CD4-positive, alpha-beta T cell treated with Interleukin-1 beta for 1 hour (primary cell): Measurements from ENCODE around the gene INTS13.
"Not testable (repeated sequence)": the region's sequence is repeated elsewhere in the genome, so short reads cannot be mapped to it uniquely, and the experiment has no call there.

ENCODE experiments used
- DNase-seq, 2 donors: peaks; one replicate each; pipeline ENCODE4 v3.0.0-alpha.2; 2020 to 2022

Gene INTS13, protein sequence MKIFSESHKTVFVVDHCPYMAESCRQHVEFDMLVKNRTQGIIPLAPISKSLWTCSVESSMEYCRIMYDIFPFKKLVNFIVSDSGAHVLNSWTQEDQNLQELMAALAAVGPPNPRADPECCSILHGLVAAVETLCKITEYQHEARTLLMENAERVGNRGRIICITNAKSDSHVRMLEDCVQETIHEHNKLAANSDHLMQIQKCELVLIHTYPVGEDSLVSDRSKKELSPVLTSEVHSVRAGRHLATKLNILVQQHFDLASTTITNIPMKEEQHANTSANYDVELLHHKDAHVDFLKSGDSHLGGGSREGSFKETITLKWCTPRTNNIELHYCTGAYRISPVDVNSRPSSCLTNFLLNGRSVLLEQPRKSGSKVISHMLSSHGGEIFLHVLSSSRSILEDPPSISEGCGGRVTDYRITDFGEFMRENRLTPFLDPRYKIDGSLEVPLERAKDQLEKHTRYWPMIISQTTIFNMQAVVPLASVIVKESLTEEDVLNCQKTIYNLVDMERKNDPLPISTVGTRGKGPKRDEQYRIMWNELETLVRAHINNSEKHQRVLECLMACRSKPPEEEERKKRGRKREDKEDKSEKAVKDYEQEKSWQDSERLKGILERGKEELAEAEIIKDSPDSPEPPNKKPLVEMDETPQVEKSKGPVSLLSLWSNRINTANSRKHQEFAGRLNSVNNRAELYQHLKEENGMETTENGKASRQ

DNA sequence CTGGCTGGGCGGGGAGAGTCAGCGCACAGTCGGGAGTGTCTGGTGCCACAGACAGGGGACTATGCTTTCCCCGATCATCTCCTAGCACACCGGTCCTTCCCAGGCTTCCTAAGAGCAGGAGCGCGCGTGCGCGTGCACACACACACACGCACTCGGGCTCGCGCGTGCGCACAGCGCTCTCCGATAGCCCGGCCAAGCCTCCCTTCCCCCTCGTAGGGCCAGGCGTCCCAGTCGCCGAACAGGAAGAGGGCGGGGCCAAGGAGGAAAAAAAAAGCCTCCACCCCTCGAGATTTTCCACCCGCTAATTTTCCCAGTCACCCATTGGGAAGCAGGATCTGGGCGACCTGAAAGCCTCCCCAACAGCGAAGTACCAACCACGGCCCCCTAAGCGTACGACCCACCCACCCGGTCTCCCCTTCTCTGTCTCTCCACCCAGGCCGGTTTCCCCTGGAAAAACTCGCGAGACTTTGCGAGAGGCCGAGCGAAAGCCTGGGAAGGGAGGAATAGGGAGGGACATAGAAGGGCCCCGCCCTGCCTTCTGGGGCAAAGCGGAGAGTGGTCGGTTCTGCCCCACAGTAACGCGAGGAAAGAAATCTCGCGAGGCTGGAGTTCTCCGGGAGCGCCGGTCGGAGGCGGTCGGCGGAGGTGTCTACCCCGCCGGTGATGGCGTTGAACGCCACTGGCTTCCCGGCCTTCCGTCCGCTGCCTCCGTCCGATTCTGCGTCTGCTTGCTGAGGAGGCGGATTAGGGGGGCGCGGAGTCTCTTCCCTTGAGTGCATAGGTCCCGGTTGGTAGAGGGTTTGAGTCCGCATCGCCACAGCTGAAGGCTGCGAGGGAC lies at the start of gene INTS13, which contains the start of gene FGFR1OP2:
Gene INTS13 (minus strand): TSS at position 119 of the 838 bp plus-strand sequence. CDS start 1,178 bp downstream, outside the sequence.
Gene FGFR1OP2 (plus strand): TSS at position 608 of the 838 bp plus-strand sequence. CDS start 15,689 bp downstream, outside the sequence.
- DNase-seq, result peak; percentile 98

DNA sequence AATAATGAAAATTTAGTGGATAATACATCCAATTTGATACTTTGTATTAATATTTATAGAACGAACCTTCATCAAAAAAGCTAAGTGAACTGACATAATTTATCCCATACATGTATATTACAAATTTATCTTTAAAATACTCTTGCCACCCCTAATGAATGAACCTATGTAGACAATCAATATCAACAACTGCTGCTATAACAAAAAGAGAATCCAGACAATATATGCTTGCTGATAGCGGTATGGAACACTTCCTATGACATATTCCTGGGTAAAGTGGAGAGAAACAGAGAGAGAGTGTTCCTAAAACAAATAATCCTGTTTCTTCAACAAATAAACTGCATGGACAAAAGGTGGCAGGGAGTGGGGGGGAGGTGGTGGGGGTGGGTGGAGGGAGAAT lies 45.1 kb upstream of the INTS13 start:
- DNase-seq, result no peak

DNA sequence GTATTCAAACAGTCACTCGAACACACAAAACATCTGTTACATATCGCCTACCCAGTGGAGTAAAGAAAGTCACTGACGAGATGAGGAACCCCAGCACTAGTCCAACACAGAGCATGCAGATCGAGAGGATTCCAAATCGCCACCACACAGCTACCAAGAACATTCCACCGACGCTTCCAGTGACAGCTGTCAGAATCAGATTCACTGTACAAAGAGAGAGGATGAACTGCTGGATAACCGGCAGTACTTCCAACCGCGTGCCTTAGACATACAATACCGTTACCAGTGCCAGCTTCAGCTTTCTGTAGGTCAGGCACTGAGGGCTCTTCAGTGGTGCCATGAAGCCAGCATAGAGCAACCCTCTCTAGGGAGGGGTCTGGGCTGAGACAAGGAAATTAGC lies 42.0 kb upstream of the INTS13 start:
- no peak for DNase-seq

DNA sequence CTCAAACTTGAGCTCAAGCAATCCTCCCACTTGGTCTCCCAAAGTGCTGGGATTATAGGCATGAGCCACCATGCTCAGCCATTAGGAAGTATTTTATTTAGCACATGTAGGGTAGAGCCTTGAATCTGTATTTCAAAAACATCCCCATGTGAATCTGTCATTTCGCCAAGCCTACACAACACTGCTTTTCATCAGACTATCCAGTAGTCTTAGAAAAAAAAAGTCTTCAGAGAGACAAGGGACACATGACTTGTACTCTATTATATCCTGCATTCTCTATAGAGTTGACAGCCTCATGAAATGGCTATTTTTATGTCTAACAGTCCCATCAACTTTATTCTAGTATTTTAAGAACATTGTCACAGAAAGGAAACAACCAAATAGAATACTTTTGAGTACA lies 41.0 kb upstream of the INTS13 start:
- DNase-seq, result no peak

DNA sequence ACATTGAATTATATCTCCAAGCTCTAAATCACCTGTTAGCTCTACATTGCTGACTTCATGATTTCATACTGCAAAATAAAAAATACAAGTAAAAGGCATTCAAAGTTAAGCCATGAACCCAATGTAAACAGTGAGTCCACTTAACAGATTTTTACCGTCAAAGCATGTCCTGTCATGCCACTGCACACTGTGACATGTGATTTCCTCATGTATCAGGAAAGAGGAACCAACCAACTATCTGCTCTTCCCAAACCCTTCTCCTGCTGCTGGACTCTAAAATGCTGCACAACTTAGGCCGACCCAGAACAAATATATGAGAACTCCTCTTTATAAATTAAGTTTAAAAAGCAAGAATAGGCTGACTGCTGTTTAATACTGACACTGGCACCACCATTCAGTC lies 38.9 kb upstream of the INTS13 start:
- DNase-seq, result no peak

DNA sequence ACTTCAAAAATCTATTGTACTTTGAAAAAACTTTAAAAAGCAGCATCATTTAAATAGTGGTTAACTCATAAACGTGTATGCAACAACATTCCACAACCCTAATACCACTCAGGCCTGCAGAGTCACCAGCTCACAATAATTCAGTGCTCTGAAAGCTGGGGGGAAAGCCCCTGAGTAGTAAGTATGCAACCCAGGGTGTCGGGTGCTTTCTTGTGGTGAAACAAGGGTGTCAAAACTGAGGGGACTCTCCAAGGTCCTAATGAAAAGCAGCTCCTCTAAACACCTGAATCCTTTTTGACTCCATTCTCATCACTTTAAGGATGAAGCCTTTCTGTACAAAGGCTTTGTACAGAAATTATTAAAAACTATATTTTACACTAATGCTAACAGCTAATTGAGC lies 34.2 kb upstream of the INTS13 start:
- DNase-seq, result peak; percentile 46 to 69

DNA sequence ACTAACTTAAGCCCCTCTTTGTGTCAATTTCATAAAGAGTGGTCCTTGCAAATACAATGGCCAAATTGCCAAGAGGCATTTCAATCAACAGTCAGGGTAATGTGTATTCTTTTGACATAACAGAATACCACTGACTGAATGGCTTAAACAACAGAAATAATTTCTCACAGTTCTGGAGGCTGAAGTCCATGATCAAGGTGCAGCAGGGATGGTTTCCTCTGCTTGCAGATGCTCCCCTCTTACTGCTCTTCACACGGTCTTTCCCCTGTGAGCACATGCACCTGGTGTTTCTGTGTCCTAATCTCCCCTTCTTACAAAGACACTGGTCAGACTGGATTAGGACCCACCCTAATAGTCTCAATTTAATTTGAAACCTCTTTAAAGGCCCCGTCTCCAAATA lies 32.4 kb upstream of the INTS13 start:
- no peak for DNase-seq

DNA sequence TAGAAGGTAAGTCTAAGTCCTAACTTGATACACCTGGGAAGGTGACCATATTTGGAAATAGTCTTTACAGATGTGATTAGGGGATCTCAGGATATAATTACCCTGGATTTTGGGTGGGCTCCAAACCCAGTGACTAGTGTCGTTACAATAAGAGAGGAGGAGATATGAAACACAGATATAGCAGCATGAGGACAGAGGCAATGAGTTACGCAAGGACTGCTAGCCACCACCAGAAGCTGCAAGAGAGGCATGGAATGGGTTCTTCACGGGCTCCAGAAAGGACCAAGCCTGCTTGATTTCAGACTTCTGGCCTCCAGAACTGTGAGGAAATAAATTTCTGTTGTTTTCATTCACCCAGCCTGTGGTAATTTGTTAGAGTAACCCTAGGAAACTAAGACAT lies 29.1 kb upstream of the INTS13 start:
- DNase-seq, result no peak

DNA sequence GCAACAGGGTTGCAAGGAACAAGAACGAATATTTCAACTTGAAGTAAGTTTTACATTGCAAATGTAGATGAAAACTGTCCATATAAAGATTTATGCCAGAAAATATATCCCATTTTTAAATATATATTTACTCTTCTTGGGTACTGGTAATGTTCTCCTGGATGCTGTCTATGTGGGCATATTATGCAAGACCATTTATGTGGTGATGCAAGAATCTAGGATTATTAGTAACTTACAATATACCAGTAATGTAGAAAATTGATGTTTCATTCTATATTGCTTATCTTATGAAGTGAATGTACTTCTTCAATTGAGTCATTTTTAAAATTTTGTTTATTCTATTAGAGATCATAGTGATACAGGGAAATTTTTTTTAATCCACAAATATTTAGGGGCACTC lies 25.6 kb upstream of the INTS13 start:
- DNase-seq, result no peak

DNA sequence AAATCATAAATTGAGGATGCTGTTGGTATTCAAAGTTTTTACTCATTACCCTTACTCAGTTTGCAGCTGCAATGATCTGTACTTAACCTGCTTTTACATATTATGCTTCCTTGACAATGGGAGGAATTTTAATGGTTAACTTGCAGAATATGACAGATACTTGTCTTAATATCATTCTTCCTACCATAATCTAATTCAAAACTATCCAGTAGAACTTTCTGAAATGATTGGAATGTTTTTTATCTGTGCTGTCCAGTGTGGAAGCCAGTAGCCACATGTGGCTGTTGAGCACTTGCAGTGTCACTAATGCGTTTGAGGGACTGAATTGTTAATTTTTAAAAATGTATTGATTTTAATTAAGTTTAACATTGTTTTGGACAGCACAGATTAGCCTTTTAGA lies 24.0 kb upstream of the INTS13 start:
- DNase-seq, result no peak

DNA sequence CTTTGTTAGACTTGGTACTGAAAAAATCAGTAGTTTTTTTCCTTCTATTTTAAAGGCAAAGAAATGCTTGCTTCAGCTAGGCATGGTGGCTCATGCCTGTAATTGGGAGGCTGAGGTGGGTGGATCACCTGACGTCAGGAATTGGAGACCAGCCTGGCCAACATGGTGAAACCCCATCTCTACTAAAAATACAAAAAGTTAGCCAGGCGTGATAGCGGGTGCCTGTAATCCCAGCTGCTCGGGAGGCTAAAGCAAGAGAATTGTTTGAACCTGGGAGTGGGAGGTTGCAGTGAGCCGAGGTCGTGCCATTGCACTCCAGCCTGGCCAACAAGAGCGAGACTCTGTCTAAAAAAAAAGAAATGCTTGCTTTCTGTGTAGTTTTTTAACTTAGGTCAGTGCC lies 23.6 kb upstream of the INTS13 start:
- not testable (repeated sequence) for DNase-seq

DNA sequence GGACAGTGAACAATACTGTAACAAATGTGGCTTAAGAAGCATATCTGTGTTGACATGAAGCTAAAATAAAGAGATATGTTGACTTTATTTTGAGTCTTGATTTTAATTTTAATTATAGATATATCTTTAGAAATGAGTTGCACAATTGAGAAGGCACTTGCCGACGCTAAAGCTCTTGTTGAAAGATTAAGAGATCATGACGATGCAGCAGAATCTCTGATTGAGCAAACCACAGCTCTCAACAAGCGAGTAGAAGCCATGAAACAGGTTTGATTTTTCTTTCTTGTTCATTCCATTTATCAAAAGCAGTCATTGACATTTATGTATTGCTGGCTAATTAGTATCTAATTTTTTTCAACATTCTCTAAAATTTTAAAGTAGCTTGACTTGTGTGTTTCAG lies 16.2 kb upstream of the INTS13 start:
- DNase-seq, result no peak

DNA sequence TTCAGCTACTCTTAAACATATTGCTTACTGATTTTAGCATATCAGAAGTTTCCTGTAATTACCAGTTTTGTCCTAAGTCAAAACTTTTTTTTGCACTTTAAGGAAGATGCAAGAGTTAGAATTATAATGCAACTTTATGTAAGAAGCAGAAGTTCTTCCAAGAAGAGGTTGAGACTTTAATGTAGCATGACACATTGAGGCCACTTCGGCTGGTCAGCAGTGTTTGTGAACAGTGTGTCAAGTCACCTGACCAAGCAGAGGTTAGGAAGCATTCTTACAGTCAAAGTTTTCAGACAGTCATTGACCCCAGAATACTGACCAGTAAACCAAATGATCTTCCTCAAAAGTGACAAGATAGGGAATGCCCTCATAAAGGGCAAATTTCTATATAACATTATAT lies 15.7 kb upstream of the INTS13 start:
- DNase-seq, result peak in 1 of 2 donors; percentile 46

DNA sequence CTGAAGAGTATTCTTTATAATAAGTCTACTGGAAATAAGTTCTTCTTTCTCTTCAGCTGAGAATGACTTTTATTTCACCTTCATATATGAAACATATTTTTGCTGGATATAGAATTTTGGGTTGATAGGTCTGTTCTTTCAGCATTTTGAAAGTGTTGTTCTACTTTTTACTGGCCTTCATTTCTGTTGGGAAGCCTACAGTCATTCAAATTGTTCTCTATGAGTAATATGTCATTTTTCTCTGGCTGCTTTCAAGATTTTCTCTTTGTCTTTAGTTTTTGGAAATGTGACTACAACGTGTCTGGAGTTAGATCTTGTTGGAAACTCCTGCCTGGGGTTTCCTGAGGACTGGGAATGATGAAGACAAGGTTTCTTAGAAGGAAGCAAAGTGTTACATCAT lies 10.5 kb upstream of the INTS13 start:
- DNase-seq, result no peak

DNA sequence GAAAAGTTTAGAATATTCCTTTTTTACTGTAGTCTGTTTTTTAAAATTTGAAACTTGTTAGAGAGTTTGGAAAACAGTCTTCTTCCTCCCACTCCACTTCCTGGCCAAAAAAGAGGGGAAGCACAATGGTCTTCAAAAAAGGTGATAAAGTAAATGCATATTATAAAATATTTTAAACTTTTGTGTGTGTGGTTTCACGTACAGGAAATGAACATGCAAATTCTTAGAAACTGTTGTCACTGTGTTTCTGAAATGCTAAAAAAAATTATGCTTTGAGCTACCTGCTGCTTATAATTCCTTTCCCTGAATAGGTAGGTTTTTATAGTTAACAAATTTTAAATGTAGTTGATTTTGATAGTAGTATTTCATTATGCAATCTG lies 3.4 kb upstream of the INTS13 start:
- DNase-seq, result peak in 1 of 2 donors; percentile 37

DNA sequence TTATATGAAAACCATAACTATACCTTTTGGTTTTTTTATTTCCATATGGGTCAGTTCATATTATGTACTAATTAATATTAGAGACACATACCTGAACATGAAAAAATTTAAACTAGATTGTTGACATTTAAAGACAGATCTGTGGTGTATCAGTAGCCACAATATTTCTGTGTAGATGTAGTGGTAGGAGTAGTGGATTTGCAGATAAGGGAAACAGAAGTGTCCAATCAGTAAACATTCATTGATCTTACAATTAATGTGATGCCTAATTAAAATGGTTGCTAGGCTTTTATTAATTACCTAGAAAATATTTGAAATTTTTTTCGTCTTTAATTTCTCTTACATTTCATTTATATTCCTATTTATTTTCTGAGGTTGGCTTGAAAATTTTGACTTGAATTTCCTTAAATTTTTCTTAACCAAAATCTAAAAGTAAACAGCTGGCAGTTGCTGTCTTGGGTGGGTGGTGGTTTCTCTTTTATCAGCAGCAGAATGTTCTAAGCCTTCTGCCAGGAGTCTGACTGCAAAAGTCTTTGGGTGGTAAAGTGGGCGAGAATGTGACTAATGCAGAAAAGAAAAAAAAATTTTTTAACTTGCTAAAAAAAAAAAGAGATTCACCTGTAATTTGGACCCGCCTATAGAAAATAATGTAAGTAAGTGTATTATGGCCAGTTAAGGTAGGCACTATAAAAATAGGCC lies 2.9 kb upstream of the INTS13 start:
- DNase-seq, result peak; percentile 13 to 51

DNA sequence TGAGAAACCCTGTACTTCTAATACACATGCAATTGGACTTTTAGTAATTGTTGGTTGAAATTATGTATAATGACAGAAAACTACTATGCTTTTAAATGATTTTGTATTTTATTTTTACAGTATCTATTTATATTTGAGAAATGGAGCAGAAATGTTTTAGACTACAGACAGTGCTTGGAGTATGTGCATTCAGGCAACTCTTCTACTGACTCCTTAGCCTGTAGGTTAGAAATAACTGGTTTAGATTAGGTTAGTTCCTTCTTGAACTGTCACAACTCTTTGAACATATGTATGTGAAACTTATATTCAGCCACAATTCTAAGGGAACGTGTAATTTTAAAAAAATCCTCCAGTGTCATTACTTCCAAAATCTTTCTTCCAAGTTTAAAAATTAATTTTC lies 2.2 kb upstream of the INTS13 start:
- DNase-seq, result no peak

DNA sequence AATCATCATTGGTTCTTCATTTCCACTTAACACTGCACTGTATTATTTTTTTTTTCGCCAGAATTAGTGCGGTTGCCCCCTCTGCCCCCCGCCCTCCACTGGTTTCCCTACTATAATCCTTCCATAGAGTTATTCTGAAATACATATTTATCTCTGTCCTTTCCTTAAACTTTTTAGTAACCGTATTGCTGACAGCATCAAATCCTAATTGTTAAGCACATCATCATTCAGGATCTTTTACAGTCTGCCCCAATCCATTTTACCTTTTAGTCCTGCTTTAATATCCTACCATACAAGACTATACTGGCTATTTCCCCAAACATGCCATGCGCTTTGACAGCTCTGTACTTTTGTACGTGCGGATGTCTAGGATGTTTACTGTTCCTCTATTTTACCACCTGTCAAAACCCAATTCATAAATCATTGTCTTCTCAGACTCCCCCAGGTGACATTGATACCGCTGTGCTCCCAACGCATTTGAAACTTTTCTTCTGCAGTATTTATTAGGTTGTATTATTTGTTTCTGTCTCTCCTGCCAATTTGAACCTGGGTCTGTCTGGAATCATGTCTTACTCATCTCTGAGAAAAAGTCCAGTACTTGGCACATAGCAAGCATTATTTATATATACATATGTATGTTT lies 1.5 kb upstream of the INTS13 start:
- DNase-seq, result peak in 1 of 2 donors; percentile 23

DNA sequence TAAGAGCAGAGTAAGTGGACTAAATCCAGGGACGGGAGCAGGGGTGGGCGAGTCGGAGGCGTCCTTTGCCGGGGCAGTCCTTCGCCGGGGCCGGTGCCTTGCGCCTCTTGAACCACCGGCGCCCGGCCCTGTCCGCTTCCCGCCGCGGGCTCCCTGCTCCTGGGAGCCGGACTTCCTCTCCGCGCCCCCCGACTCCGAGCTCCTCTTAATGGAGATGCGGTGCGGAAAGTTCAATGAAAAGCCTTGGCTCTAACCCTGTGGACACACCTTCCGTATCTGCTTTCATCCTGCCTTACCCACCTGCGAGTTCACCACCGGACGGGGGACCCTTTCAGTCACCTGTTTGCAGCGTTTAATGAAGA lies 901 bp upstream of the INTS13 start:
- peak; percentile 3 to 26 for DNase-seq

DNA sequence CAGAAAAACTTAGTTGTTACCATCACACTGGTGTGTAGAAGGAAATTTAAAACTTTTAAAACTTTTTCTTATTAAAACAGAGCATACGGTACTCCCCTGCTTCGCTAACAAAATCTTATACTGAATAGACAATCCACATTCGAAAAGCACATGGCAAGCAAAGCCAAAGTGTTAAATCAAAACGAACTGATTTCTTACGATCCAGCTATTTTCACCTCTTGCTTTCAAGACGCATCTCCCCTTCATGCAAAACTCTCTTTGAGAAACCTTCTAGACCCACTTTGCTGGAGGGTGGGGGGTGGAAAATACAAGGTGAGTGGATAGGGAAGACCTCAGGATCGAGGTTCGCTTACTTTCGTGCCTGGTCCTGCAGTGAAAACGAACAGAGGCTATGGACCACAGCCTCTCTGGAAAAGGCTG lies 328 bp downstream of the INTS13 start:
- DNase-seq, result no peak

DNA sequence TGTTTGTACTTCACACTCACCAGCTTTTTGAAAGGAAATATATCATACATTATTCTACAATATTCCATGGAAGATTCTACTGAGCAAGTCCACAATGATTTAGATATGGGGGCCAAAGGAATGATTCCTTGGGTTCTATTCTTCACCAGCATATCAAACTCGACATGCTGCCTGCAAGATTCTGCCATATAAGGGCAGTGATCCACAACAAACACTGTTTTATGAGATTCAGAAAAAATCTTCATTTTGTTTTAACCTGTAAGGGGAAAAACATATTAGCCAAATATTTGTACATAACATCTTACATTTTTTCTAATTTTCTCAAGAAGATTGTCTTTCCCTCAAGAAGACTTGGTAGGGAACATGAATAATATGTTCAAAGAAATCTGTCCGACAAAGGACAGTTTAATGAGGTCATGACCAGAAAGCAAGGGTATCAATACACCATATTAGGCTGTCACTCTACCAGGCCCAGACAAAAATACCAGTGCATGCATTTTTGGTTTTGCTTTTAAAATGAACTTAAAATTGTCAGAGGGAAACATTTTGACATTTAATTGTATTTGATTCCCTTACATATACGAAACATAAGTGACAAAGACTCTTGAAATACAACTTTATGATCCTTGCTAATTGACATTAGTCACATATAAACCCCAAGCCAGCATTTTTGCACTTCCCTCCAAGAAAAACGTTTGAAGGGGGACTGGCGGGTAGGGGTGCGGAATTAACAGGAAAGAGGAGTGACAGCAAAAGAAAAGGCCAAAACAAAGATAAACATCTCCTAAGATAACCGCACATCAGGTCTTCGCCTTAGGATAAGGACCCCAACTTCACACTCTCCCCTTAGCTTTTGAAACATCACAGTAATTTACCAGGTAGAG lies 980 bp downstream of the INTS13 start:
- peak in 1 of 2 donors; percentile 30 for DNase-seq
